ENCODE results near the gene GRAMD1B. TPM values are rescaled to one million over a fixed set of nuclear protein-coding genes. Genes with fewer than 3 reads are reported as not detected.

GRAMD1B gene
- total and polyA plus RNA-seq, 12 donors = 7.3 to 41.0 (median 21.0) TPM

- whole genome bisulfite sequencing, 2 donors = 26 to 38% methylated on average over 7 of the region's 7 CpGs
Observed at GRCh38 chr11:123404676-123405075, 25.4 kb upstream of the GRAMD1B start.

GRCh38 chr11:123405123-123405592, 24.9 kb upstream of the GRAMD1B start:
- DNase-seq = peak; percentile 74 to 78
- Histone ChIP-seq H3K27ac (peak overlapping the region in 9 of 10 donors; percentile 34 to 83 (median 72)), H3K27me3 (peaks cover 0 to 15% (median 0%) of the 10 kb centered on the region in 7 donors), H3K4me3 (peak overlapping the region in 3 of 10 donors; percentile 6 to 39 (median 21)), H3K36me3 (no peaks in the 10 kb centered on the region), H3K9me3 (no peaks in the 10 kb centered on the region), H3K4me1 (peaks cover 0 to 43% (median 28%) of the 10 kb centered on the region in 9 donors)
- peak; percentile 86 to 97 (median 94) for ATAC-seq
- WGBS, 2 donors = 28 to 48% methylated on average over 5 of the region's 5 CpGs
- no peak for TF ChIP-seq CTCF (IDR thresholded peaks at IDR 0.05)
- intact Hi-C loops (cut with DNase I) = loop anchor here in 9 of 10 donors (1.0 to 10.0 kb wide), 6 partner anchors 42 to 104 kb away; no protein-coding TSS in a partner anchor

More at GRCh38 chr11:123404676-123405075, 25.4 kb upstream of the GRAMD1B start:
- intact Hi-C loops (cut with DNase I) = loop anchor here in 9 of 10 donors (1.0 to 10.0 kb wide), 6 partner anchors 41 to 104 kb away; no protein-coding TSS in a partner anchor
- H3K4me1 ChIP-seq = peaks cover 0 to 43% (median 28%) of the 10 kb centered on the region in 9 donors
- H3K27ac ChIP-seq = peak overlapping the region in 9 of 10 donors; percentile 26 to 83 (median 72)
- H3K4me3 ChIP-seq = peak overlapping the region in 1 of 10 donors; percentile 21
- DNase-seq = no peak
- peaks cover 0 to 15% (median 0%) of the 10 kb centered on the region in 7 donors for H3K27me3 ChIP-seq
- TF ChIP-seq CTCF (IDR thresholded peaks at IDR 0.05) = no peak
- no peaks in the 10 kb centered on the region for H3K9me3 ChIP-seq
- peak in 5 of 8 donors; percentile 14 to 34 (median 32) for ATAC-seq
- no peaks in the 10 kb centered on the region for H3K36me3 ChIP-seq

- no peaks in the 10 kb centered on the region for H3K36me3 ChIP-seq
- intact Hi-C loops (cut with DNase I) = loop anchor here (1.0 to 10.0 kb wide), 8 partner anchors 44 to 104 kb away; no protein-coding TSS in a partner anchor
- no peak for TF ChIP-seq CTCF (IDR thresholded peaks at IDR 0.05)
- WGBS, 2 donors = 51 to 60% methylated on average over 4 of the region's 4 CpGs
- H3K9me3 ChIP-seq = no peaks in the 10 kb centered on the region
- H3K27ac ChIP-seq = peak overlapping the region in 6 of 10 donors; percentile 2 to 76 (median 42)
- DNase-seq (no peak), ATAC-seq (no peak)
- H3K27me3 ChIP-seq = peaks cover 0 to 7% (median 0%) of the 10 kb centered on the region in 7 donors
- H3K4me3 ChIP-seq = peak overlapping the region in 4 of 10 donors; percentile 2 to 39 (median 12)
- H3K4me1 ChIP-seq = peaks cover 0 to 43% (median 28%) of the 10 kb centered on the region in 9 donors
Observed at GRCh38 chr11:123406441-123407129, 23.5 kb upstream of the GRAMD1B start.

Data from heart right ventricle (tissue), 16 donors.